Suprapubic skin (tissue), 4 donors: ENCODE results near the gene B3GALT5. TPM values are rescaled to one million over a fixed set of nuclear protein-coding genes. Genes with fewer than 3 reads are reported as not detected.
A peak's percentile ranks its signal among the peaks of the same experiment; 100 is the strongest.

Experiments
- DNase-seq, 2 donors: peaks; one replicate each; pipeline ENCODE4 v3.0.0-alpha.2; 2019; ENCODE audit warnings: low spot score in 2 of 2
- H3K27ac ChIP-seq: fragments of 200-600 bp; sonication (generic); one replicate; pipeline ENCODE4 v1.5.1; 2019
- H3K27me3 ChIP-seq: fragments of 200-600 bp; sonication (generic); one replicate; pipeline ENCODE4 v1.5.1; 2019
- H3K36me3 ChIP-seq: fragments of 200-600 bp; sonication (generic); one replicate; pipeline ENCODE4 v1.5.1; 2019
- H3K4me1 ChIP-seq: fragments of 200-600 bp; sonication (generic); one replicate; pipeline ENCODE4 v1.5.1; 2019
- H3K4me3 ChIP-seq: fragments of 200-600 bp; sonication (generic); one replicate; pipeline ENCODE4 v1.5.1; 2019; ENCODE audit warnings: mild to moderate bottlenecking
- H3K9me3 ChIP-seq: fragments of 200-600 bp; sonication (generic); one replicate; pipeline ENCODE4 v1.5.1; 2019
- CTCF ChIP-seq, 2 donors: fragments of 200-600 bp in 1 of 2; fragments of 450-650 bp in 1 of 2; sonication (generic) in 1 of 2; IDR thresholded peaks; one replicate each; pipeline ENCODE4 v1.5.1; 2016 to 2019; ENCODE audit warnings: antibody characterized with exemption in 2 of 2, mild to moderate bottlenecking in 1 of 2, moderate library complexity in 1 of 2
- EP300 ChIP-seq: sonication (generic); formaldehyde crosslinking; IDR thresholded peaks from one replicate; pipeline ENCODE4 v1.6.1; 2017; ENCODE audit warnings: antibody characterized with exemption
- POLR2A ChIP-seq, 2 donors: fragments of 450-650 bp; IDR thresholded peaks; one replicate each; pipeline ENCODE4 v1.6.1; 2017; ENCODE audit warnings: antibody characterized with exemption in 2 of 2, mild to moderate bottlenecking in 2 of 2, moderate library complexity in 2 of 2
- POLR2AphosphoS5 ChIP-seq, 3 donors: sonication (generic); formaldehyde crosslinking; IDR thresholded peaks; one replicate each; pipeline ENCODE4 v1.6.1; 2017; ENCODE audit warnings: antibody characterized with exemption in 3 of 3
- WGBS: methylation state at CpG from one replicate; pipeline ENCODE4 v1.1.5; 2018; 5-methylcytosine and 5-hydroxymethylcytosine counted together
- total RNA-seq, 4 donors: library from RNA; depleted of rRNA; stranded (reverse); fragments of >200 nt; gene quantifications; one replicate each; pipeline ENCODE4 v1.1.0, GENCODE V29; 2016

Gene B3GALT5
- total RNA-seq, 4 donors from 2014 or later, result 0.89 to 5.9 (median 3.1) TPM

GRCh38 chr21:39667353-39667891 is 54.7 kb downstream of the B3GALT5 start:
- H3K4me3 ChIP-seq, result no peak overlapping the region
- H3K27me3 ChIP-seq, result no peaks in the 10 kb centered on the region
- H3K4me1 ChIP-seq, result no peaks in the 10 kb centered on the region
- WGBS, result 80% methylated on average over 10 of the region's 10 CpGs
- DNase-seq, result no peak
- H3K9me3 ChIP-seq, result no peaks in the 10 kb centered on the region
- H3K27ac ChIP-seq, result peak overlapping the region; percentile 63
- no peaks in the 10 kb centered on the region for H3K36me3 ChIP-seq
- TF ChIP-seq POLR2A (IDR thresholded peaks at IDR 0.05) (no peak), CTCF (IDR thresholded peaks at IDR 0.05) (no peak), POLR2AphosphoS5 (IDR thresholded peaks at IDR 0.05) (no peak), EP300 (no peak)

- Histone ChIP-seq H3K36me3 (no peaks in the 10 kb centered on the region), H3K27ac (no peak overlapping the region), H3K4me3 (no peak overlapping the region), H3K27me3 (no peaks in the 10 kb centered on the region), H3K9me3 (no peaks in the 10 kb centered on the region), H3K4me1 (no peaks in the 10 kb centered on the region)
- WGBS, result 95% methylated on average over 9 of the region's 9 CpGs
- no peak for DNase-seq
- TF ChIP-seq CTCF (IDR thresholded peaks at IDR 0.05) (no peak), EP300 (no peak), POLR2AphosphoS5 (IDR thresholded peaks at IDR 0.05) (no peak), POLR2A (IDR thresholded peaks at IDR 0.05) (no peak)
These were observed 55.6 kb downstream of the B3GALT5 start for GRCh38 chr21:39668369-39668768.

- Histone ChIP-seq H3K4me3 (no peak overlapping the region), H3K27me3 (no peaks in the 10 kb centered on the region), H3K9me3 (no peaks in the 10 kb centered on the region), H3K36me3 (no peaks in the 10 kb centered on the region), H3K4me1 (no peaks in the 10 kb centered on the region), H3K27ac (no peak overlapping the region)
- TF ChIP-seq POLR2A (IDR thresholded peaks at IDR 0.05) (no peak), EP300 (no peak), CTCF (IDR thresholded peaks at IDR 0.05) (no peak), POLR2AphosphoS5 (IDR thresholded peaks at IDR 0.05) (no peak)
- WGBS, result 80% methylated on average over 9 of the region's 9 CpGs
- DNase-seq, result no peak
These were observed 56.7 kb downstream of the B3GALT5 start for GRCh38 chr21:39669485-39669884.

- Histone ChIP-seq H3K27ac (no peak overlapping the region), H3K9me3 (no peaks in the 10 kb centered on the region), H3K27me3 (no peaks in the 10 kb centered on the region), H3K4me3 (no peak overlapping the region), H3K4me1 (no peaks in the 10 kb centered on the region), H3K36me3 (no peaks in the 10 kb centered on the region)
- DNase-seq, result no peak
- WGBS, result 74% methylated on average over 8 of the region's 8 CpGs
- TF ChIP-seq POLR2AphosphoS5 (IDR thresholded peaks at IDR 0.05), result no peak
- TF ChIP-seq CTCF (IDR thresholded peaks at IDR 0.05), result no peak
- TF ChIP-seq POLR2A (IDR thresholded peaks at IDR 0.05), result no peak
These were observed 57.4 kb downstream of the B3GALT5 start for GRCh38 chr21:39669976-39670661.

- no peak overlapping the region for H3K4me3 ChIP-seq
- TF ChIP-seq POLR2AphosphoS5 (IDR thresholded peaks at IDR 0.05) (no peak), CTCF (IDR thresholded peaks at IDR 0.05) (no peak), POLR2A (IDR thresholded peaks at IDR 0.05) (no peak), EP300 (no peak)
- H3K9me3 ChIP-seq, result no peaks in the 10 kb centered on the region
- DNase-seq, result no peak
- H3K36me3 ChIP-seq, result no peaks in the 10 kb centered on the region
- no peak overlapping the region for H3K27ac ChIP-seq
- 68% methylated on average over 2 of the region's 2 CpGs for WGBS
- no peaks in the 10 kb centered on the region for H3K27me3 ChIP-seq
- no peaks in the 10 kb centered on the region for H3K4me1 ChIP-seq
These were observed 58.0 kb downstream of the B3GALT5 start for GRCh38 chr21:39670701-39671100.
